HG03159 (cell line): ENCODE measurements around the gene GNG7.
"Not testable (repeated sequence)": the region's sequence is repeated elsewhere in the genome, so short reads cannot be mapped to it uniquely, and the experiment has no call there.

ENCODE experiments used
- ATAC-seq: cut with Tn5 transposase; IDR thresholded peaks from one replicate; pipeline ENCODE4 v1.9.1; 2021; ENCODE audit warnings: mild to moderate bottlenecking, moderate library complexity; ENCODE audit not compliant: unreplicated experiment

GNG7 gene

GRCh38 chr19:2606774-2607173 is 95.7 kb downstream of the GNG7 start:
- ATAC-seq, result not testable (repeated sequence)

GRCh38 chr19:2605889-2606288 is 96.6 kb downstream of the GNG7 start:
- not testable (repeated sequence) for ATAC-seq

GRCh38 chr19:2604747-2605329 is 97.7 kb downstream of the GNG7 start:
- ATAC-seq, result no peak

DNA sequence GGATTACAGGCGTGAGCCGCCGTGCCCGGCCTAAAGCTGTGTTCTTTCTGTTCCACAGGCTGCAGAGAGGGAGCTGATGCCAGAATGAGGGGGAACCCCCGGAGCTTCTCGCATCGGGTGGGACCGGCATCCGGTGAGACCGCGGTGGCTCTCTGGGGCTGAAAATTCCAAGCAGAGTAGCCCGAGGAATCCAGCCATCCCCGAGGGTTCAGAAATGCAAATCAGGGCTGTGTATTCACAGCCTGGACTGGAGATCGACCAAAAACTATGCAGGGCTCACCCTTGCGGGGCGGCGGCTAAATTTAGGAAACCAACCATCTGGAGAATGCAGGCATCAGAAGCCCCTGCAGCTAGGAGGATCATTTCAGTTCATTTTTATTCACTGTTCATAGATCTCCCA is 99.2 kb downstream of the GNG7 start:
- no peak for ATAC-seq

DNA sequence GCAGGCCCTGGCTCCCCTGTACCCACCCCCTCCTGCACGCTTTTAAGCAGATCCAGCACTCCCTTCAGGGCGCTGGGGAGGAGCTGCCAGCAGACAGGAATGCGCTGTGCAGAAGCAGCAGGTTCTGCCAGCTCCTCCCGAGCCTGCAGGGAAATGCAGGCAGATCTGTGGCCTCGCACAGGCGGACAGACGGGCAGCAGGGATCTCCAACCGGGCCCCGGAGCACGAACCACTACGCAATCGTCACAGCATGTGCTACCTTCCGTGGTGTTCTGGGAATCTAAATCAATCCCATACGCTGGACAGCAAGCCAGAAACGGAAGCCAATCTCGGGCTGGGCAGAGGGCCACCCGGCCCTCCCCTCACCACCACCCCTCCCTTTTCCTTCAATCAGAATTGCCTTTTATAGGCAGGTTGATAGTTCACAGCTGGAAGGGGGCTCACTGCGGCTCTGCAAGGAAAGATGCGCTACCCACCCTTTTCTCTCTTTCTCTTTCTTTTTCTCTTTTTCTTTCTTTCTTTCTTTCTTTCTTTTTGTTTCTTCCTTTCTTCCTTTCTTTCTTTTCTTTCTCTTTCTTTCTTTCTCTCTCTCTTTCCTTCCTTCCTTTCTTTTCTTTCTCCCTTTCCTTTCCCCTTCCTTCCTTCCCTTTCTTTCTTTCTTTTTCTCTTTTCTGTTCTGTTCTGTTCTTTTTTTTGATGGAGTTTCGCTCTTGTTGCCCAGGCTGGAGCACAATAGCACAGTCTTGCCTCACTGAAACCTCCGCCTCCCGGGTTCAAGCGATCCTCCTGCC is 99.9 kb downstream of the GNG7 start:
- no peak for ATAC-seq

DNA sequence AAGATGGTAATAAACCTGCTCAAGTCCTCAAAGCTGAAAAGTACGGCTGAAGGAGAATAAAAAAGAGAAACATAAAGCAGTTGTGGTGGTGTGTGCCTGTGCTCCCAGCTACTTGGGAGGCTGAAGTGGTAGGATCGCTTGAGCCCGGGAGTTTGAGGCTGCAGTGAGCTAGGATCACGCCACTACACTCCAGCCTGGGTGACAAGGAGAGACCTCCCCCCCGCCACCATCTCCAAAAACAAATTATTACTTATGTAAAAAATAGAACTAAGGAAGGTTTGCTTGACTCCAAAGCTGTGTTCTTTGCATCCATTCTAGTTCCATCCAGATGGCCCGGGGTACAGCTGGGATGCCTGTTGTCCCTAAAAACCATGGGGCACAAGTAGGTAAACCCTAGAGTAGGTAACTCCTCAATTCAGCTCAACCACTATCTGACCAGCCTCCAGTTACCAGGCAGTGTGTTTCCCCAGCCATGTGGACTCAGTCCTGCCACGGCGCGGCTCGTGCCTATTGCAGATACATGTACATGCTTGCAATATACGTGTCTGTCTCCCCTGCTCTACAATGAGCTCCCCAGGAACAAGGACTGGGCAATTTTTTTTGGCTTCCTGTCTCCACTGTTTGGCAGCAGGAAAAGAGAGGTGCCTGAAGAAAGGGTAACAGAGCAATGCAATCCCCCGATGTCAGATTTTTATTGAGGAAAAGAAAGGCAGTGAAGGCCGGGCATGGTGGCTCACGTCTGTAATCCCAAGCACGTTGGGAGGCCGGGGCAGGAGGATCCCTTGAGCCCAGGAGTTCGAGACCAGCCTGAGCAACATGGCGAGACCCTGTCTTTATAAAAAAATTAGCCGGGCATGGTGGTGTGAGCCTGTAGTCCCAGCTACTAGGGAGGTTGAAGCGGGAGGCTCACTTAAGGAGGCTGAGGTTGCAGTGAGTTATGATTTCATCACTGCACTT is 101.3 kb downstream of the GNG7 start:
- no peak for ATAC-seq

DNA sequence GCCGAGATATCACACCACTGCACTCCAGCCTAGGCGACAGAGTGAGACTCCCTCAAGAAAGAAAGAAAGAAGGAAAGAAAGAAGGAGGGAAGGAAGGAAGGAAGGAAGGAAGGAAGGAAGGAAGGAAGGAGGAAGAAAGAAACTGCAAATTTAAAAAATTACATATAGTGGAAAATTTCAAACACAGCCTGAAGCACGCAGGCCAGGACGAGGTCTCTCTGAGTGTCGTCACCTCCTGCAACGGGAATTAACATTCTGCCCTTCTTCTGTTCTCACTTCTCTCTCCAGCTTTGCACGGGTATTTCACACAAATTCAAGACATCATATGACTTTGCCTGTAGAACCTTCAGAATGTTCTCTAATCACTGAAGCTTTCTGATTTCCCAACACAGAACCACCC is 108.2 kb downstream of the GNG7 start:
- ATAC-seq, result no peak

DNA sequence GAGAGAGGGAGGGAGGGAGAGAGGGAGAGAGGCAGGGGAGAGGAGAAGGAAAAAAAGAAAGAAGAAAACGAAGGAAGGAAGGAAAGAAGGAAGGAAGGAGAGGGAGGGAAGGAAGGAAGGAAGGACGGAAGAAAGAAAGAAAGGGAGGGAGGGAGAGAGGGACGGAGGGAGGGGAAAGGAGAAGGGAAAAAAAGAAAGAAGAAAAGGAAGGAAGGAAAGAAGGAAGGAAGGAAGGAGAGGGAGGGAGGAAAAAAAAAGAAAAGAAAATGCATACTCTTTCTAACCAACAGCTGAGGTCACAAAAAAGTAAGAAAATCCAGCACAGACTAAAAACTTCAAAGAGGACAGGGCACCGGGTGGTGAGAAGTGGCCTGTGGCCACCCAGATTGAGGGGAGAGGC is 109.7 kb downstream of the GNG7 start:
- no peak for ATAC-seq

- no peak for ATAC-seq
These were observed 110.8 kb downstream of the GNG7 start for GRCh38 chr19:2591537-2592291.

DNA sequence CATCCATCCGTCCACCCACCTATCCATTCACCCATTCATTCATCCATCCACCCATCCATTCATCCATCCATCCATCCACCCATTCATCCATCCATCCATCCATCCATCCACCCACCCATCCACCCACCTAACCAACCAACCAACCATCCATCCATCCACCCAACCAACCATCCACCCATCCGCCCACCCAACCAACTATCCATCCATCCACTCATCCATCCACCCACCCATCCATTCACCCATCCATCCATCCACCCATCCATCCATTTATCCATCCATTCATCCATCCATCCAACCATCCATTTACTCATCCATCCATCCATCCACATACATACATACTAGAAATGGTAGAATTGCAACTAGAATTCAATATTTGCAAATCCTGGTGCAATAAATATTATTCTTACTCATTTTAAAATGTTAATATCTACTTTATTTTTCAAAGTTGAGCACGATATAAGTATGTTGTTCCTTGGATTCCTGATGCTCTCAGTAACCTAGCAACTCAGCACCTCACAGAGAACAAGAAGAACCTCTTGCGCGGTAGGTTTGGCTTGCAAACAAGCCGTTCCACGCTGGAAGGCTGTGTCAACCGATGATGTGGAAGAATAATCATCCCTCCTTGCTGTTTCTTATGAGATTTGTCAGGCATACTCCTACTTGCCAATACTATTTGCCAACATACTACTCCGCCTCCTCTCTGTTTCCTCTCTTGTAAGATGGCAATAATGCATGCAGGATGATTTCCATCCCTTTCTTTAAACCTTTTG is 111.7 kb downstream of the GNG7 start:
- ATAC-seq, result no peak

- ATAC-seq, result no peak
These were observed 113.1 kb downstream of the GNG7 start for GRCh38 chr19:2589441-2589840.

- ATAC-seq, result no peak
These were observed 114.3 kb downstream of the GNG7 start for GRCh38 chr19:2588081-2588777.

GRCh38 chr19:2587001-2587719 is 115.3 kb downstream of the GNG7 start:
- ATAC-seq, result no peak

DNA sequence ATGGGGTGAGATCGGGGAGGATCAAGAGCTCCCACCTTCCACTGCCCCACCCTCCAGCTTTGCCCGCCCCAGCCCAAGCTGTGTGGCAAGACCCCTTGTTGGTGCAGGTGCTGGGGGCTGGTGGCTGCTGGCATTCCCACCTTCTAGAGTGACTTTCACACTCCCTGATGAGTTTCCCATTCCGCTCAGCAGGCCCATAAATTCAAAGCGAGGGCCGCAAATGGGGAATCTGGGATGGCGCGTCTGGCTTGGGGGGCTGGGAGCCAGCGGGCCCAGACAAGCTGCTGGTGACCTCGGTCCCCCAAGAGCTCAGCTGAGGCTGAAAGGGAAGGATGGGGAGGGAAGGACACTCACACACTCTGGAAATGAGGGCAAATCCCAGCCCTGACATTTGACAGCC is 116.3 kb downstream of the GNG7 start:
- no peak for ATAC-seq

- no peak for ATAC-seq
These were observed 118.5 kb downstream of the GNG7 start for GRCh38 chr19:2584002-2584401.

DNA sequence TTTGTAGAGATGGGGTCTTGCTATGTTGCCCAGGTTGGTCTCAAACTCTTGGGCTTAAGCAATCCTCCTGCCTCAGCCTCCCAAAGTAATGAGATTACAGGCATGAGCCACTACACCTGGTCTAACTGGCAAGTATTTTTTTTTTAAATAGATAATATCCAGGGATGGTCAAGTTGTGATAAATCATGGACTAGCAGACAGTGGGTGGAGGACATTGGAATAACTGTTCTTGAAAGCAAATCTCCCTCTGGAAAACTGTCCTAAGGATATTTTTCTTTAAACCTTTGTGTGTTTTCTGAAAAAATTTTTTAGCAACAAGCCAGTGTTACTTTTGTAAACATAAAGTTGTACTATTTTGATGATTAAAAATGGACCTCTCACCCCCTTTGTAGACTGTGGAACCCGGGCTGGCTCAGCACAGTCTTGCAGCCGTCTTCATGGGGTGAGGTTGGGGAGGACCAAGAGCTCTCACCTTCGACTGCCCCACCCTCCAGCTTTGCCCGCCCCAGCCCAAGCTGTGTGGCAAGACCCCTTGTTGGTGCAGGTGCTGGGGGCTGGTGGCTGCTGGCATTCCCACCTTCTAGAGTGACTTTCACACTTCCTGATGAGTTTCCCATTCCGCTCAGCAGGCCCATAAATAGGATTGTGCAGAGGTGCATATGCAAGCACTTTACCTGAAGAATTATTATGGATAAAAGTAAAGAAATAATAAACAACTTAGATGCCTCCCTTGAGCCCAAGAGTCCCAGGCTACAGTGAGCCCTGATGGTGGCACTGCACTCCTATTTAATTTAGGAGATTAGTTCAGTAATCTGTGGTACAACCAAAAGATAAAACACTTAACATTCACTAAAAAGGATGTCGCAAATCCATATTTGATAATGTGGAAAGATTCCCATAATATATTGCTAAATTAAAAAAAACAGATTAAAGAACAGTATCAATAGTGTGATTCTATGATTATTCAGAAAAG is 119.2 kb downstream of the GNG7 start:
- ATAC-seq, result no peak

- not testable (repeated sequence) for ATAC-seq
These were observed 122.1 kb downstream of the GNG7 start for GRCh38 chr19:2580396-2580795.
